IMR-90 (cell line): ENCODE data around the gene CSNK2A2. TPM values are rescaled to one million over a fixed set of nuclear protein-coding genes. Genes with fewer than 3 reads are reported as not detected.

ENCODE experiments used
- ATAC-seq: fragments of 200-7000 bp; cut with Tn5 transposase; 2 replicates; pipeline ENCODE4 v1.9.1; 2020; ENCODE audit warnings: low read depth, mild to moderate bottlenecking, moderate library complexity
- BruUV-seq: library from RNA; stranded (reverse); fragments of 400-500 nt; replicated peaks from 2 replicates; lab custom pipeline; 2021; lab: Mats Ljungman, UMichigan
- CTCF ChIA-PET: fragments of 300-600 bp; formaldehyde crosslinking; extraction: SDS; loops from one replicate; lab custom pipeline; 2021; ENCODE audit warnings: antibody characterized with exemption; lab: Yijun Ruan, JAX
- POLR2A ChIA-PET: fragments of 300-600 bp; sonication (Branson Sonifier 250); formaldehyde crosslinking; loops from one replicate; lab custom pipeline; 2022; ENCODE audit warnings: antibody characterized with exemption; ENCODE audit not compliant: unreplicated experiment; lab: Charles Lee
- DNase-seq: peaks from one replicate; pipeline ENCODE4 v3.0.0; 2013
- H2AFZ ChIP-seq: replicated peaks from 2 replicates; pipeline ENCODE3; 2013; ENCODE audit warnings: low read length, mild to moderate bottlenecking; ENCODE audit not compliant: poor library complexity
- H2AK5ac ChIP-seq: 2 replicates; pipeline ENCODE4 v1.6.1; 2013; ENCODE audit warnings: low read depth, low read length, inconsistent platforms
- H2AK9ac ChIP-seq: replicated peaks from 2 replicates; pipeline ENCODE3; 2013; ENCODE audit warnings: mild to moderate bottlenecking, low read depth, low read length, moderate library complexity; ENCODE audit not compliant: poor library complexity
- H2BK120ac ChIP-seq: 2 replicates; pipeline ENCODE4 v1.6.1; 2013; ENCODE audit warnings: low read depth, low read length, inconsistent platforms
- H2BK15ac ChIP-seq: 3 replicates; pipeline ENCODE4 v1.6.1; 2013; ENCODE audit warnings: low read depth, low read length, inconsistent platforms
- H2BK20ac ChIP-seq: 2 replicates; pipeline ENCODE4 v1.6.1; 2013; ENCODE audit warnings: low read depth, mild to moderate bottlenecking, inconsistent platforms, low read length, moderate library complexity
- H2BK5ac ChIP-seq: 2 replicates; pipeline ENCODE4 v1.6.1; 2013; ENCODE audit warnings: mild to moderate bottlenecking, low read depth, low read length, inconsistent platforms; ENCODE audit not compliant: poor library complexity, severe bottlenecking
- H3K14ac ChIP-seq: replicated peaks from 2 replicates; pipeline ENCODE4 v1.6.1; 2013; ENCODE audit warnings: low read depth, low read length, inconsistent platforms
- H3K18ac ChIP-seq: 2 replicates; pipeline ENCODE4 v1.6.1; 2013; ENCODE audit warnings: low read depth, low read length, control low read depth
- H3K23ac ChIP-seq: 2 replicates; pipeline ENCODE4 v1.6.1; 2013; ENCODE audit warnings: low read depth, low read length, inconsistent platforms
- H3K27ac ChIP-seq: 2 replicates; pipeline ENCODE4 v1.5.1; 2013; ENCODE audit warnings: mild to moderate bottlenecking, control low read depth, low read length; ENCODE audit not compliant: insufficient read depth
- H3K27me3 ChIP-seq: 2 replicates; pipeline ENCODE4 v1.6.1; 2013; ENCODE audit warnings: low read length; ENCODE audit not compliant: control insufficient read depth, insufficient read depth
- H3K36me3 ChIP-seq: 2 replicates; pipeline ENCODE4 v1.6.1; 2013; ENCODE audit warnings: low read length, mixed read lengths; ENCODE audit not compliant: control insufficient read depth, insufficient read depth
- H3K4ac ChIP-seq: 2 replicates; pipeline ENCODE4 v1.6.1; 2013; ENCODE audit warnings: low read depth, low read length, inconsistent platforms
- H3K4me1 ChIP-seq: 2 replicates; pipeline ENCODE4 v1.6.1; 2013; ENCODE audit warnings: low read length, mixed read lengths; ENCODE audit not compliant: control insufficient read depth, insufficient read depth
- H3K4me2 ChIP-seq: 2 replicates; pipeline ENCODE4 v1.6.1; 2013; ENCODE audit warnings: low read depth, mild to moderate bottlenecking, control low read depth, low read length, moderate library complexity
- H3K4me3 ChIP-seq: 2 replicates; pipeline ENCODE4 v1.5.1; 2013; ENCODE audit warnings: low read depth, mild to moderate bottlenecking, control low read depth, low read length, moderate library complexity; ENCODE audit not compliant: insufficient read depth
- H3K56ac ChIP-seq: 2 replicates; pipeline ENCODE4 v1.6.1; 2013; ENCODE audit warnings: low read length, inconsistent platforms; ENCODE audit not compliant: insufficient read depth; ENCODE audit errors: extremely low read depth
- H3K79me1 ChIP-seq, 2 experiments: 2 replicates each; pipeline ENCODE4 v1.6.1; 2013; ENCODE audit warnings: low read length in 2 of 2, inconsistent platforms in 1 of 2, low read depth in 1 of 2
- H3K9ac ChIP-seq: 2 replicates; pipeline ENCODE4 v1.6.1; 2013; ENCODE audit warnings: low read depth, low read length, control low read depth
- H3K9me1 ChIP-seq: 2 replicates; pipeline ENCODE4 v1.6.1; 2013; ENCODE audit warnings: low read length, inconsistent platforms; ENCODE audit not compliant: insufficient read depth
- H3K9me3 ChIP-seq: 2 replicates; pipeline ENCODE4 v1.6.1; 2013; ENCODE audit warnings: low read length; ENCODE audit not compliant: control insufficient read depth, insufficient read depth
- H4K20me1 ChIP-seq: 2 replicates; pipeline ENCODE4 v1.6.1; 2013; ENCODE audit warnings: low read length, inconsistent platforms; ENCODE audit not compliant: insufficient read depth
- H4K5ac ChIP-seq: 2 replicates; pipeline ENCODE4 v1.6.1; 2013; ENCODE audit warnings: mild to moderate bottlenecking, low read depth, low read length, control low read depth
- H4K8ac ChIP-seq, 2 experiments: 2 replicates each; pipeline ENCODE4 v1.6.1; 2013; ENCODE audit warnings: low read depth in 2 of 2, low read length in 2 of 2, control low read depth in 1 of 2, inconsistent platforms in 1 of 2
- H4K91ac ChIP-seq: 2 replicates; pipeline ENCODE4 v1.6.1; 2013; ENCODE audit warnings: low read depth, low read length, inconsistent platforms; ENCODE audit not compliant: insufficient read depth
- CEBPB ChIP-seq: IDR thresholded peaks from 2 replicates; pipeline ENCODE4 v1.6.1; 2012; ENCODE audit warnings: low read depth, low read length, improper control_type of control experiment
- POLR2A ChIP-seq: IDR thresholded peaks from 2 replicates; pipeline ENCODE4 v1.6.1; 2012; ENCODE audit warnings: mild to moderate bottlenecking, low read depth, low read length
- RCOR1 ChIP-seq: IDR thresholded peaks from 2 replicates; pipeline ENCODE4 v1.6.1; 2012; ENCODE audit warnings: mild to moderate bottlenecking, low read length, improper control_type of control experiment; ENCODE audit not compliant: insufficient replicate concordance
- RFX5 ChIP-seq: IDR thresholded peaks from 2 replicates; pipeline ENCODE4 v1.8.0; 2012; ENCODE audit warnings: low read depth, mild to moderate bottlenecking, low read length, moderate library complexity
- WGBS, 2 experiments: methylation state at CpG; one replicate each; pipeline versions ENCODE4 v1.1.5 to v1.1.7; 2013; ENCODE audit warnings: missing lambda C conversion rate in 2 of 2; ENCODE audit not compliant: insufficient read length in 1 of 2; ENCODE audit errors: extremely low coverage in 2 of 2; 5-methylcytosine and 5-hydroxymethylcytosine counted together
- dilution Hi-C: fragments of 300-500 bp; cut with HindIII; formaldehyde crosslinking; loops from one replicate; pipeline ENCODE4 v1.14.3; 2018; ENCODE audit warnings: low sequenced_read_pairs; ENCODE audit not compliant: unreplicated experiment
- in situ Hi-C: fragments of 300-500 bp; cut with MboI; formaldehyde crosslinking; loops from 3 replicates; pipeline ENCODE4 v1.14.3; 2019; ENCODE audit warnings: low sequenced_read_pairs, inconsistent platforms, mixed read lengths
- intact Hi-C: fragments of 100-400 bp; cut with micrococcal nuclease; formaldehyde crosslinking; loops from 2 replicates; pipeline ENCODE4 v1.10.0; 2022
- polyA plus RNA-seq, 3 experiments: library from polyadenylated mRNA; depleted of rRNA; stranded (reverse); fragments of >200 nt; gene quantifications; 2 replicates each; pipeline ENCODE4 v1.2.3, GENCODE V29; 2012; ENCODE audit warnings: low replicate concordance in 1 of 3
- total RNA-seq: library from RNA; depleted of rRNA; stranded (reverse); fragments of >200 nt; gene quantifications from 2 replicates; pipeline ENCODE4 v1.2.3, GENCODE V29; 2012
- TF ChIP-seq, protein P1 (sequence below): conservative IDR thresholded peaks from 2 replicates; pipeline ENCODE4 v1.5.1; 2012; ENCODE audit warnings: mild to moderate bottlenecking, low read depth, low read length, improper control_type of control experiment

Gene CSNK2A2
- total and polyA plus RNA-seq, 2 of the 4 experiments (the other 2 are of a cell fraction): 15.6 to 27.5 TPM

DNA sequence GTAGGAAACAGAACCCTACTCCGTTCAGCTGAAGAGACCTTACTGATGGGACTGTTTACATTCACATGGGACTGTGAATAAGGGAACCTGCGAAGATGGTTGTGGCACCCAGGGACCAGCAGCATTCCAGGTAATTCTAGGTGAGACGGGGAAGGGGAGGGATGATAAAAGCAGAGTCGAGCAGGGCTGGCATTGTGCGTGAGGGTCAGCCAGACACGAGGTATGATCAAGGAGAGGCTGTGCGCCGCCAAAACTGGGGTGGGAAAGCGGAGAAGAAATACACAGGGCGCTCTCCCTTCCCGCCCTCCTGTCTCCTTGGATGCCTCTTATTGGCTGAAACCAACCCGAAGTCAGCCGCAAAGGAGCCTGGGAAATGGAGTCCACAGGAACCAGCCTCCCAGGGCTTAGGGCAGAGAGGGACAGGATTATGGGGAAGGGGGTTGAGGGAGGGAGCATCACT is 38.4 kb upstream of the CSNK2A2 start:
- Histone ChIP-seq H3K4me2 (peak overlapping the region; percentile 100), H3K27ac (no peak overlapping the region), H3K36me3 (no peaks in the 10 kb centered on the region), H3K14ac (no peak overlapping the region), H3K79me1 (no peaks in the 10 kb centered on the region), H3K4me3 (peak overlapping the region; percentile 50), H3K9me1 (0 out of 2 replicates have a peak, but pooled peaks cover 3% of the 10 kb centered on the region), H2BK20ac (no peak overlapping the region), H4K20me1 (no peaks in the 10 kb centered on the region), H2BK15ac (no peak overlapping the region), H2AK5ac (no peak overlapping the region), H3K4me1 (no peaks in the 10 kb centered on the region; the same call in 1 of the 2 replicates), H3K23ac (no peak overlapping the region), H2AK9ac (peak overlapping the region; percentile 58), H3K56ac (no peak overlapping the region), H3K27me3 (peaks cover 13% of the 10 kb centered on the region), H4K91ac (no peak overlapping the region), H3K9ac (peak overlapping the region; percentile 45; the same call in 1 of the 2 replicates), H4K5ac (no peak overlapping the region; the same call in 1 of the 2 replicates), H4K8ac (peak overlapping the region in 1 of 2 experiments; percentile 56; a peak in 1 of 4 replicates), H3K4ac (no peak overlapping the region), H2BK5ac (no peak overlapping the region), H2BK120ac (no peak overlapping the region), H3K18ac (no peak overlapping the region; the same call in 1 of the 2 replicates), H2AFZ (peak overlapping the region; percentile 96), H3K9me3 (no peaks in the 10 kb centered on the region)
- in situ Hi-C loops (no loop called here), intact Hi-C loops (loop anchor here (2.0 kb wide), 1 partner anchor 13 kb away; no protein-coding TSS in a partner anchor), dilution Hi-C loops (no loop called here)
- DNase-seq (peak; percentile 51), ATAC-seq (peak; percentile 98)
- ChIA-PET POLR2A (no interaction called here), CTCF (no interaction called here)
- no peak for TF ChIP-seq RFX5
- TF ChIP-seq, protein P1, sequence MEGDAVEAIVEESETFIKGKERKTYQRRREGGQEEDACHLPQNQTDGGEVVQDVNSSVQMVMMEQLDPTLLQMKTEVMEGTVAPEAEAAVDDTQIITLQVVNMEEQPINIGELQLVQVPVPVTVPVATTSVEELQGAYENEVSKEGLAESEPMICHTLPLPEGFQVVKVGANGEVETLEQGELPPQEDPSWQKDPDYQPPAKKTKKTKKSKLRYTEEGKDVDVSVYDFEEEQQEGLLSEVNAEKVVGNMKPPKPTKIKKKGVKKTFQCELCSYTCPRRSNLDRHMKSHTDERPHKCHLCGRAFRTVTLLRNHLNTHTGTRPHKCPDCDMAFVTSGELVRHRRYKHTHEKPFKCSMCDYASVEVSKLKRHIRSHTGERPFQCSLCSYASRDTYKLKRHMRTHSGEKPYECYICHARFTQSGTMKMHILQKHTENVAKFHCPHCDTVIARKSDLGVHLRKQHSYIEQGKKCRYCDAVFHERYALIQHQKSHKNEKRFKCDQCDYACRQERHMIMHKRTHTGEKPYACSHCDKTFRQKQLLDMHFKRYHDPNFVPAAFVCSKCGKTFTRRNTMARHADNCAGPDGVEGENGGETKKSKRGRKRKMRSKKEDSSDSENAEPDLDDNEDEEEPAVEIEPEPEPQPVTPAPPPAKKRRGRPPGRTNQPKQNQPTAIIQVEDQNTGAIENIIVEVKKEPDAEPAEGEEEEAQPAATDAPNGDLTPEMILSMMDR: no peak
- TF ChIP-seq CEBPB: no peak
- no peak for TF ChIP-seq POLR2A
- TF ChIP-seq RCOR1: no peak
- 2% methylated on average over 9 of the region's 13 CpGs; no CpG with 5 or more reads in 1 of the 2 experiments for WGBS, 2 experiments
- BruUV-seq: no TSS peak
